H1 (cell line): Measurements from ENCODE around the gene BBS7. TPM values are rescaled to one million over a fixed set of nuclear protein-coding genes. Genes with fewer than 3 reads are reported as not detected.

Experiments
- CTCF ChIA-PET: fragments of 300-600 bp; sonication (Branson Sonifier 250); formaldehyde crosslinking; loops from one replicate; lab custom pipeline; 2021; ENCODE audit not compliant: partially characterized antibody; lab: Charles Lee
- POLR2A ChIA-PET: fragments of 300-600 bp; sonication (Branson Sonifier 250); formaldehyde crosslinking; loops from one replicate; lab custom pipeline; 2021; ENCODE audit warnings: inconsistent platforms; ENCODE audit not compliant: partially characterized antibody; lab: Charles Lee
- DNase-seq, 2 experiments: peaks; one replicate each; pipeline versions ENCODE4 v3.0.0 to v3.0.0-alpha.2; 2010 to 2022; ENCODE audit warnings: low spot score in 2 of 2, low read depth in 1 of 2, mixed read lengths in 1 of 2
- FAIRE-seq: peaks from 2 replicates; lab custom pipeline; 2011; peaks lifted over from hg19 to GRCh38; lab: Jason Lieb, UNC
- H2AFZ ChIP-seq: 2 replicates; pipeline ENCODE4 v1.8.1; 2012; ENCODE audit warnings: low read length, inconsistent platforms
- H2AK5ac ChIP-seq: 2 replicates; pipeline ENCODE4 v1.6.1; 2013; ENCODE audit warnings: low read depth, low read length
- H2BK120ac ChIP-seq: replicated peaks from 2 replicates; pipeline ENCODE3; 2013; ENCODE audit warnings: low read depth, low read length, inconsistent platforms
- H2BK12ac ChIP-seq: 2 replicates; pipeline ENCODE4 v1.6.1; 2013; ENCODE audit warnings: low read depth, low read length
- H2BK15ac ChIP-seq: 2 replicates; pipeline ENCODE4 v1.6.1; 2013; ENCODE audit warnings: low read length
- H2BK20ac ChIP-seq: 2 replicates; pipeline ENCODE4 v1.6.1; 2013; ENCODE audit warnings: low read length
- H2BK5ac ChIP-seq: 2 replicates; pipeline ENCODE4 v1.6.1; 2013; ENCODE audit warnings: low read depth, low read length
- H3K14ac ChIP-seq: 2 replicates; pipeline ENCODE4 v1.6.1; 2013; ENCODE audit warnings: inconsistent platforms; ENCODE audit not compliant: insufficient read length
- H3K18ac ChIP-seq: 2 replicates; pipeline ENCODE4 v1.6.1; 2013; ENCODE audit warnings: low read length; ENCODE audit errors: extremely low read depth
- H3K23ac ChIP-seq: 2 replicates; pipeline ENCODE4 v1.6.1; 2013; ENCODE audit warnings: inconsistent platforms; ENCODE audit not compliant: insufficient read length
- H3K23me2 ChIP-seq: 2 replicates; pipeline ENCODE4 v1.6.1; 2013; ENCODE audit warnings: low read depth, low read length
- H3K27ac ChIP-seq: 2 replicates; pipeline ENCODE4 v1.6.1; 2011; ENCODE audit warnings: low read depth, low read length, inconsistent platforms
- H3K27me3 ChIP-seq, 4 experiments: replicated peaks in 1 of 4; 1 replicate in 1 of 4; 2 replicates in 3 of 4; pipeline versions ENCODE4 v1.6.1 to v1.8.1; 2011 to 2013; ENCODE audit warnings: low read length in 3 of 4, mild to moderate bottlenecking in 3 of 4, inconsistent platforms in 2 of 4, mixed read lengths in 2 of 4, moderate library complexity in 1 of 4; ENCODE audit not compliant: control insufficient read depth in 3 of 4, insufficient read depth in 3 of 4; ENCODE audit errors: extremely low read depth in 1 of 4
- H3K36me3 ChIP-seq, 4 experiments: 2 replicates each; pipeline versions ENCODE4 v1.6.1 to v1.8.1; 2011 to 2013; ENCODE audit warnings: mild to moderate bottlenecking in 4 of 4, low read length in 3 of 4, moderate library complexity in 2 of 4, control low read depth in 1 of 4, inconsistent platforms in 1 of 4; ENCODE audit not compliant: insufficient read depth in 4 of 4, control insufficient read depth in 2 of 4
- H3K4ac ChIP-seq: replicated peaks from 2 replicates; pipeline ENCODE3; 2013; ENCODE audit warnings: low read length, low read depth, mixed read lengths, inconsistent platforms; ENCODE audit not compliant: insufficient read length
- H3K4me1 ChIP-seq, 4 experiments: replicated peaks in 1 of 4; 1 replicate in 1 of 4; 2 replicates in 3 of 4; pipeline versions ENCODE4 v1.6.1 to v1.8.1; 2011 to 2013; ENCODE audit warnings: low read length in 3 of 4, inconsistent platforms in 2 of 4, mixed read lengths in 1 of 4; ENCODE audit not compliant: insufficient read depth in 4 of 4, control insufficient read depth in 3 of 4
- H3K4me2 ChIP-seq, 2 experiments: 2 replicates each; pipeline versions ENCODE4 v1.6.1 to v1.8.1; 2011 to 2013; ENCODE audit warnings: low read depth in 2 of 2, low read length in 2 of 2, control low read depth in 1 of 2, inconsistent platforms in 1 of 2, mild to moderate bottlenecking in 1 of 2; ENCODE audit not compliant: insufficient read depth in 1 of 2
- H3K4me3 ChIP-seq, 4 experiments: fragments of 200-600, 300-600 bp in 1 of 4; sonication (generic), shearing (Covaris generic), sonication (Bioruptor Twin) in 1 of 4; 2 replicates each; pipeline versions ENCODE4 v1.5.1 to v1.8.1; 2011 to 2016; ENCODE audit warnings: low read length in 4 of 4, low read depth in 3 of 4, control low read depth in 2 of 4, inconsistent platforms in 2 of 4, mild to moderate bottlenecking in 2 of 4, mixed read lengths in 1 of 4, moderate library complexity in 1 of 4; ENCODE audit not compliant: insufficient read depth in 2 of 4; ENCODE audit errors: extremely low read depth in 1 of 4
- H3K56ac ChIP-seq: replicated peaks from 2 replicates; pipeline ENCODE3; 2013; ENCODE audit warnings: low read depth, mild to moderate bottlenecking, mixed read lengths, low read length, inconsistent platforms; ENCODE audit not compliant: insufficient read length
- H3K79me1 ChIP-seq: 2 replicates; pipeline ENCODE4 v1.6.1; 2013; ENCODE audit warnings: low read depth, low read length, control low read depth
- H3K79me2 ChIP-seq, 2 experiments: 2 replicates each; pipeline versions ENCODE4 v1.6.1 to v1.8.1; 2012 to 2013; ENCODE audit warnings: low read length in 2 of 2, mild to moderate bottlenecking in 2 of 2, inconsistent platforms in 1 of 2; ENCODE audit not compliant: insufficient read depth in 2 of 2, control insufficient read depth in 1 of 2
- H3K9ac ChIP-seq, 4 experiments: replicated peaks in 1 of 4; 1 replicate in 1 of 4; 2 replicates in 3 of 4; pipeline versions ENCODE4 v1.6.1 to v1.8.1; 2011 to 2013; ENCODE audit warnings: low read depth in 3 of 4, low read length in 3 of 4, control low read depth in 2 of 4, mild to moderate bottlenecking in 2 of 4, moderate library complexity in 2 of 4, inconsistent platforms in 1 of 4; ENCODE audit errors: extremely low read depth in 1 of 4
- H3K9me3 ChIP-seq, 2 experiments: 2 replicates each; pipeline versions ENCODE4 v1.6.1 to v1.8.1; 2012 to 2013; ENCODE audit warnings: mild to moderate bottlenecking in 2 of 2, moderate library complexity in 2 of 2, control low read depth in 1 of 2, inconsistent platforms in 1 of 2, low read depth in 1 of 2, low read length in 1 of 2, mixed read lengths in 1 of 2; ENCODE audit not compliant: insufficient read depth in 2 of 2
- H4K20me1 ChIP-seq, 2 experiments: replicated peaks in 1 of 2; 2 replicates each; pipeline versions ENCODE3 to v1.8.1; 2011 to 2013; ENCODE audit warnings: inconsistent platforms in 2 of 2, low read length in 2 of 2, mild to moderate bottlenecking in 1 of 2; ENCODE audit not compliant: insufficient read depth in 2 of 2, control insufficient read depth in 1 of 2
- H4K5ac ChIP-seq: 2 replicates; pipeline ENCODE4 v1.6.1; 2013; ENCODE audit warnings: low read length, low read depth, mixed read lengths, inconsistent platforms; ENCODE audit not compliant: insufficient read length
- H4K8ac ChIP-seq: 2 replicates; pipeline ENCODE4 v1.8.0; 2013; ENCODE audit warnings: mild to moderate bottlenecking, moderate library complexity, low read length, inconsistent platforms; ENCODE audit not compliant: insufficient read depth; ENCODE audit errors: extremely low read depth
- H4K91ac ChIP-seq: replicated peaks from 2 replicates; pipeline ENCODE3; 2013; ENCODE audit warnings: low read length, mixed read lengths, inconsistent platforms; ENCODE audit not compliant: insufficient read length
- CBX8 ChIP-seq: fragments of 300-800, 300-1000 bp; sonication (generic); IDR thresholded peaks from 2 replicates; pipeline ENCODE4 v1.7.1; 2016; ENCODE audit warnings: low read depth, low read length, borderline replicate concordance
- GABPA ChIP-seq: IDR thresholded peaks from 2 replicates; pipeline ENCODE4 v1.6.1; 2011; ENCODE audit warnings: mild to moderate bottlenecking, low read length, moderate library complexity, borderline replicate concordance; ENCODE audit not compliant: insufficient read depth
- RNF2 ChIP-seq: fragments of 200-900, 300-1000 bp; sonication (generic); IDR thresholded peaks from 2 replicates; pipeline ENCODE4 v1.7.1; 2016; ENCODE audit warnings: borderline replicate concordance, low read depth, mild to moderate bottlenecking, antibody characterized with exemption, low read length; ENCODE audit not compliant: poor library complexity, severe bottlenecking; ENCODE audit errors: missing control alignments
- SRF ChIP-seq: IDR thresholded peaks from 2 replicates; pipeline ENCODE4 v1.6.1; 2011; ENCODE audit warnings: mild to moderate bottlenecking, low read depth, low read length, moderate library complexity
- TAF1 ChIP-seq: IDR thresholded peaks from 2 replicates; pipeline ENCODE4 v1.6.1; 2011; ENCODE audit warnings: mild to moderate bottlenecking, low read depth, low read length
- ZNF274 ChIP-seq: IDR thresholded peaks from 2 replicates; pipeline ENCODE4 v1.7.0; 2012; ENCODE audit warnings: low read length, borderline replicate concordance; ENCODE audit errors: extremely low read depth
- WGBS, 2 experiments: shearing (Covaris generic) in 1 of 2; methylation state at CpG; one replicate each; pipeline versions ENCODE4 v1.1.6 to v1.1.7; 2013 to 2015; ENCODE audit warnings: low lambda C conversion rate in 2 of 2, mixed read lengths in 2 of 2, inconsistent platforms in 1 of 2, low coverage in 1 of 2, missing lambda C conversion rate in 1 of 2; ENCODE audit not compliant: insufficient replicate concordance in 2 of 2, insufficient coverage in 1 of 2, insufficient read length in 1 of 2; ENCODE audit errors: extremely low coverage in 1 of 2, missing lambda C conversion rate in 1 of 2; 5-methylcytosine and 5-hydroxymethylcytosine counted together
- polyA plus RNA-seq, 7 experiments: library from polyadenylated mRNA; depleted of rRNA in 3 of 7; stranded (reverse) in 5 of 7; unstranded in 2 of 7; fragments of >200 nt in 5 of 7; fragments of 200-250 nt in 2 of 7; gene quantifications; 1 replicate in 5 of 7; 2 replicates in 1 of 7; 4 replicates in 1 of 7; pipeline versions ENCODE4 v1.2.1 to v1.2.3, GENCODE V29; 2011 to 2013; ENCODE audit warnings: missing spikeins in 2 of 7, mixed read lengths in 2 of 7
- total RNA-seq: library from RNA; stranded (reverse); fragmentation: NEBNext Ultra II Directional; extraction: Animal tissue kit (Norgen Biotek cat#: 25700); gene quantifications from 2 replicates; pipeline ENCODE4 v1.2.1, GENCODE V29; 2021
- TF ChIP-seq, protein P1 (sequence below), 3 experiments: IDR thresholded peaks; 1 replicate in 2 of 3; 2 replicates in 1 of 3; pipeline versions ENCODE4 v1.5.1 to v1.6.1; 2011; ENCODE audit warnings: low read length in 3 of 3, mild to moderate bottlenecking in 3 of 3, inconsistent platforms in 2 of 3, low read depth in 1 of 3, moderate library complexity in 1 of 3; ENCODE audit not compliant: insufficient read depth in 1 of 3; ENCODE audit errors: control extremely low read depth in 1 of 3

The BBS7 gene
- total and polyA plus RNA-seq, 2 of the 8 experiments (the other 6 are each of a cell fraction or from before 2014, with no cell fraction given), result 16.6 to 21.5 TPM

DNA sequence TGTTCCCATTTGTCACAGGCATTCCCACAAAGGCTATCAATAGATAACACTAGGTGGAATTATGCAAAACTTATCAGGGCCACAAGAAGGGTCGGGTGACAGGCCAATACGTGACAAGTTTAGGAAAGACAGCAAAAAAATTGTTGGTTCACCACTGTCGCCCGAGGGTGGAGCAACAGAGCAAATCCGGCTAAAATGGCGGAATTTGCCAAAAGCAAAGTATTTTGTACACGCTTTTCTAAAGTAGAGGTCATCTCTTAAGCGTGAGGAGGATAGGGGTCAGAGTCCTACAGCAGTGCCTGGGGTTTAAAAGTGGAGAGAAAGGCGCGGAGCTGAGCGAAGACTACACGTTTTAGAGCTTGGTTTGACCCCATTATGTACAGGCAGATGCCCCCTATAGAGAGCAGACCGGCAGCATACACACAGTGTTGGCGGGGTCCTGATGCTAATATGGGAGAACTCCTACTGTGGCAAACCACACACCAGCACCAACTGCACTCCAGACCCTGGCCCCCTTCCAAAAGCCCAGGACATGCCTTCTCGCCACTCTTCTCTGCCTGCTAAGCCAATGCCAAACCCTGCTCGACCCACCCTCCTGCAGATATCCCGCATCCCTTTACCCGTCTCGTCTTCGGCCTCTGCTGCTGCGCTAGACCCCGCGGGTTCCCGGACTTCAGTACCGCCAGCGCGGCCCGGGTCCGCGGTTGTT, 47.3 kb downstream of the BBS7 start:
- no peaks in the 10 kb centered on the region for H4K20me1 ChIP-seq
- WGBS, 2 experiments, result 3% methylated on average over 23 of the region's 30 CpGs; no CpG with 5 or more reads in 1 of the 2 experiments
- peak overlapping the region; percentile 99; the same call in 1 of the 2 replicates for H4K8ac ChIP-seq
- H3K56ac ChIP-seq, result peak overlapping the region; percentile 42
- H4K5ac ChIP-seq, result no peak overlapping the region
- H2BK15ac ChIP-seq, result no peak overlapping the region
- H2BK12ac ChIP-seq, result no peak overlapping the region
- no peak overlapping the region for H2BK120ac ChIP-seq
- FAIRE-seq (peak; percentile 42), DNase-seq (no peak)
- H3K23me2 ChIP-seq, result no peaks in the 10 kb centered on the region
- H3K18ac ChIP-seq, result peak overlapping the region; percentile 51
- CTCF ChIA-PET, result interaction anchor here (1.5 to 2.0 kb wide), 3 partner anchors 9 to 58 kb away, joined by 3 to 5 read pairs (median 4); partner anchors contain the start of gene SMIM43
- no peak overlapping the region for H3K23ac ChIP-seq
- H3K79me1 ChIP-seq, result no peaks in the 10 kb centered on the region; the same call in 1 of the 2 replicates
- H3K4ac ChIP-seq, result no peak overlapping the region
- H2BK20ac ChIP-seq, result no peak overlapping the region
- no peaks in the 10 kb centered on the region for H3K9me3 ChIP-seq
- peak overlapping the region; percentile 72 to 100 (median 98) for H3K4me3 ChIP-seq
- peak overlapping the region; percentile 86 for H3K27ac ChIP-seq
- peaks cover 5 to 28% of the 10 kb centered on the region in 2 experiments; a peak in 3 of 4 replicates for H3K79me2 ChIP-seq
- H2AFZ ChIP-seq, result 0 out of 2 replicates have a peak overlapping the region, but pooled peaks have one; percentile 38
- H2BK5ac ChIP-seq, result peak overlapping the region; percentile 95; the same call in 1 of the 2 replicates
- no peak overlapping the region for H3K14ac ChIP-seq
- peak overlapping the region; percentile 55 to 69 for H3K4me2 ChIP-seq
- H3K9ac ChIP-seq, result peak overlapping the region; percentile 86 to 91 (median 90)
- POLR2A ChIA-PET, result interaction anchor here (0.6 to 12.6 kb wide), 5 partner anchors 9 to 58 kb away, joined by 3 to 246 read pairs (median 5); partner anchors contain the start of genes EXOSC9 and SMIM43
- no peaks in the 10 kb centered on the region; a peak in 2 of 7 replicates for H3K4me1 ChIP-seq
- H4K91ac ChIP-seq, result no peak overlapping the region
- H3K27me3 ChIP-seq, result no peaks in the 10 kb centered on the region
- no peak overlapping the region; the same call in 1 of the 2 replicates for H2AK5ac ChIP-seq
- peaks cover 27 to 41% (median 33%) of the 10 kb centered on the region in 4 experiments for H3K36me3 ChIP-seq
- TF ChIP-seq, protein P1, sequence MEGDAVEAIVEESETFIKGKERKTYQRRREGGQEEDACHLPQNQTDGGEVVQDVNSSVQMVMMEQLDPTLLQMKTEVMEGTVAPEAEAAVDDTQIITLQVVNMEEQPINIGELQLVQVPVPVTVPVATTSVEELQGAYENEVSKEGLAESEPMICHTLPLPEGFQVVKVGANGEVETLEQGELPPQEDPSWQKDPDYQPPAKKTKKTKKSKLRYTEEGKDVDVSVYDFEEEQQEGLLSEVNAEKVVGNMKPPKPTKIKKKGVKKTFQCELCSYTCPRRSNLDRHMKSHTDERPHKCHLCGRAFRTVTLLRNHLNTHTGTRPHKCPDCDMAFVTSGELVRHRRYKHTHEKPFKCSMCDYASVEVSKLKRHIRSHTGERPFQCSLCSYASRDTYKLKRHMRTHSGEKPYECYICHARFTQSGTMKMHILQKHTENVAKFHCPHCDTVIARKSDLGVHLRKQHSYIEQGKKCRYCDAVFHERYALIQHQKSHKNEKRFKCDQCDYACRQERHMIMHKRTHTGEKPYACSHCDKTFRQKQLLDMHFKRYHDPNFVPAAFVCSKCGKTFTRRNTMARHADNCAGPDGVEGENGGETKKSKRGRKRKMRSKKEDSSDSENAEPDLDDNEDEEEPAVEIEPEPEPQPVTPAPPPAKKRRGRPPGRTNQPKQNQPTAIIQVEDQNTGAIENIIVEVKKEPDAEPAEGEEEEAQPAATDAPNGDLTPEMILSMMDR (IDR thresholded peaks at IDR 0.05; ENCODE audit: control extremely low read depth in 1 of 3, insufficient read depth in 1 of 3, low read depth in 1 of 3, low read length in 3 of 3), result peak in 1 of 3 experiments; percentile 9; a peak in 1 of 4 replicates
- TF ChIP-seq ZNF274 (peak; percentile 23; the same call in 1 of the 2 replicates), GABPA (no peak), SRF (no peak), RNF2 (no peak), TAF1 (0 out of 2 replicates have a peak, but pooled peaks have one; percentile 43), CBX8 (no peak)
